EL (cell line): ENCODE measurements around the gene MAPK1IP1L.
"Not testable (repeated sequence)": the region's sequence is repeated elsewhere in the genome, so short reads cannot be mapped to it uniquely, and the experiment has no call there.

ENCODE experiments used
- DNase-seq: peaks from one replicate; pipeline ENCODE4 v3.0.0-alpha.2; 2016

Gene MAPK1IP1L

GRCh38 chr14:55051423-55052268 lies at the start of gene MAPK1IP1L:
Gene MAPK1IP1L, plus strand, starts transcription at chr14:55051647. Its CDS starts 10,037 bp downstream, at chr14:55061684.
- peak; percentile 97 for DNase-seq

GRCh38 chr14:55005071-55005470 lies 46.4 kb upstream of the MAPK1IP1L start:
- peak; percentile 29 for DNase-seq

GRCh38 chr14:55015006-55015405 lies 36.4 kb upstream of the MAPK1IP1L start:
- DNase-seq: no peak

- DNase-seq: peak; percentile 23
Measured at GRCh38 chr14:55019968-55020554, 31.4 kb upstream of the MAPK1IP1L start.

- not testable (repeated sequence) for DNase-seq
Measured at GRCh38 chr14:55024365-55024764, 27.1 kb upstream of the MAPK1IP1L start.

- no peak for DNase-seq
Measured at GRCh38 chr14:55025948-55026347, 25.5 kb upstream of the MAPK1IP1L start.

- no peak for DNase-seq
Measured at GRCh38 chr14:55026441-55026792, 25.0 kb upstream of the MAPK1IP1L start.

- DNase-seq: peak; percentile 95
Measured at GRCh38 chr14:55026793-55027561, 24.5 kb upstream of the MAPK1IP1L start, which contains the start of the genes SOCS4 and WDHD1. Gene SOCS4, plus strand, starts transcription at chr14:55027236. Its CDS starts 15,806 bp downstream, at chr14:55043042. Gene WDHD1, minus strand, starts transcription at chr14:55027099. Its CDS starts 312 bp downstream, at chr14:55026787.

GRCh38 chr14:55028066-55028465 lies 23.4 kb upstream of the MAPK1IP1L start:
- DNase-seq: no peak

GRCh38 chr14:55028476-55028875 lies 23.0 kb upstream of the MAPK1IP1L start:
- no peak for DNase-seq

GRCh38 chr14:55031190-55031589 lies 20.3 kb upstream of the MAPK1IP1L start:
- no peak for DNase-seq

- DNase-seq: not testable (repeated sequence)
Measured at GRCh38 chr14:55037995-55038394, 13.5 kb upstream of the MAPK1IP1L start.

- no peak for DNase-seq
Measured at GRCh38 chr14:55038708-55039107, 12.7 kb upstream of the MAPK1IP1L start.

- DNase-seq: no peak
Measured at GRCh38 chr14:55043528-55043927, 7.9 kb upstream of the MAPK1IP1L start.

GRCh38 chr14:55045087-55045486 lies 6.4 kb upstream of the MAPK1IP1L start:
- DNase-seq: no peak

GRCh38 chr14:55047301-55048053 lies 4.0 kb upstream of the MAPK1IP1L start:
- no peak for DNase-seq

- DNase-seq: no peak
Measured at GRCh38 chr14:55048900-55049436, 2.5 kb upstream of the MAPK1IP1L start.

GRCh38 chr14:55051165-55051422 lies 353 bp upstream of the MAPK1IP1L start:
- DNase-seq: no peak

GRCh38 chr14:55052269-55052930 lies 953 bp downstream of the MAPK1IP1L start:
- DNase-seq: peak; percentile 23

GRCh38 chr14:55053018-55053417 lies 1.6 kb downstream of the MAPK1IP1L start:
- no peak for DNase-seq

GRCh38 chr14:55053500-55053899 lies 2.1 kb downstream of the MAPK1IP1L start:
- DNase-seq: no peak

GRCh38 chr14:55054098-55054497 lies 2.7 kb downstream of the MAPK1IP1L start:
- no peak for DNase-seq
